Suprapubic skin (tissue), 4 donors: ENCODE data around the gene ABCC8. TPM values are rescaled to one million over a fixed set of nuclear protein-coding genes. Genes with fewer than 3 reads are reported as not detected.

ENCODE experiments used
- DNase-seq, 2 donors: peaks; one replicate each; pipeline ENCODE4 v3.0.0-alpha.2; 2019; ENCODE audit warnings: low spot score in 2 of 2
- H3K27ac ChIP-seq: fragments of 200-600 bp; sonication (generic); one replicate; pipeline ENCODE4 v1.5.1; 2019
- H3K27me3 ChIP-seq: fragments of 200-600 bp; sonication (generic); one replicate; pipeline ENCODE4 v1.5.1; 2019
- H3K36me3 ChIP-seq: fragments of 200-600 bp; sonication (generic); one replicate; pipeline ENCODE4 v1.5.1; 2019
- H3K4me1 ChIP-seq: fragments of 200-600 bp; sonication (generic); one replicate; pipeline ENCODE4 v1.5.1; 2019
- H3K4me3 ChIP-seq: fragments of 200-600 bp; sonication (generic); one replicate; pipeline ENCODE4 v1.5.1; 2019; ENCODE audit warnings: mild to moderate bottlenecking
- H3K9me3 ChIP-seq: fragments of 200-600 bp; sonication (generic); one replicate; pipeline ENCODE4 v1.5.1; 2019
- EP300 ChIP-seq: sonication (generic); formaldehyde crosslinking; IDR thresholded peaks from one replicate; pipeline ENCODE4 v1.6.1; 2017; ENCODE audit warnings: antibody characterized with exemption
- POLR2A ChIP-seq, 2 donors: fragments of 450-650 bp; IDR thresholded peaks; one replicate each; pipeline ENCODE4 v1.6.1; 2017; ENCODE audit warnings: antibody characterized with exemption in 2 of 2, mild to moderate bottlenecking in 2 of 2, moderate library complexity in 2 of 2
- POLR2AphosphoS5 ChIP-seq, 3 donors: sonication (generic); formaldehyde crosslinking; IDR thresholded peaks; one replicate each; pipeline ENCODE4 v1.6.1; 2017; ENCODE audit warnings: antibody characterized with exemption in 3 of 3
- WGBS: methylation state at CpG from one replicate; pipeline ENCODE4 v1.1.5; 2018; 5-methylcytosine and 5-hydroxymethylcytosine counted together
- total RNA-seq, 4 donors: library from RNA; depleted of rRNA; stranded (reverse); fragments of >200 nt; gene quantifications; one replicate each; pipeline ENCODE4 v1.1.0, GENCODE V29; 2016
- TF ChIP-seq, protein P1 (sequence below), 2 donors: fragments of 200-600 bp in 1 of 2; fragments of 450-650 bp in 1 of 2; sonication (generic) in 1 of 2; IDR thresholded peaks; one replicate each; pipeline ENCODE4 v1.5.1; 2016 to 2019; ENCODE audit warnings: antibody characterized with exemption in 2 of 2, mild to moderate bottlenecking in 1 of 2, moderate library complexity in 1 of 2

The ABCC8 gene
- total RNA-seq, 4 donors from 2014 or later, result 0.42 TPM; not detected in 3

DNA sequence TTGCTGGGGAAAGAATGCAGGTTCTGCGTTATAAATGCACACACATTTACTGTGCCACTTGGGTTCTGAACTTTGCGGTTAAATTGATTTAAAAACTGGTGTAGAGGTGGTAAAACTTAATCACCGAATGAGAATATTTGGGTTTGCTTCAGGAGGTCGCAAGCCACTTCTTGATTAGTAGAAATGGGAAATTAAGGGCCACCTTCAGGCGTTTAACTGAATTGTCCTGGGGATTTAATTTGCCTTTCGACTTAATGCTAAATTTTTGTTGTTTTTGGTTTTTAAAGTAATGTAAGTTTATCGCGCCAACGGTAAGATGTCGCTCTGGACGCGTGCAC, 125.5 kb downstream of the ABCC8 start:
- WGBS, result 31% methylated on average over 12 of the region's 12 CpGs
- TF ChIP-seq, protein P1, sequence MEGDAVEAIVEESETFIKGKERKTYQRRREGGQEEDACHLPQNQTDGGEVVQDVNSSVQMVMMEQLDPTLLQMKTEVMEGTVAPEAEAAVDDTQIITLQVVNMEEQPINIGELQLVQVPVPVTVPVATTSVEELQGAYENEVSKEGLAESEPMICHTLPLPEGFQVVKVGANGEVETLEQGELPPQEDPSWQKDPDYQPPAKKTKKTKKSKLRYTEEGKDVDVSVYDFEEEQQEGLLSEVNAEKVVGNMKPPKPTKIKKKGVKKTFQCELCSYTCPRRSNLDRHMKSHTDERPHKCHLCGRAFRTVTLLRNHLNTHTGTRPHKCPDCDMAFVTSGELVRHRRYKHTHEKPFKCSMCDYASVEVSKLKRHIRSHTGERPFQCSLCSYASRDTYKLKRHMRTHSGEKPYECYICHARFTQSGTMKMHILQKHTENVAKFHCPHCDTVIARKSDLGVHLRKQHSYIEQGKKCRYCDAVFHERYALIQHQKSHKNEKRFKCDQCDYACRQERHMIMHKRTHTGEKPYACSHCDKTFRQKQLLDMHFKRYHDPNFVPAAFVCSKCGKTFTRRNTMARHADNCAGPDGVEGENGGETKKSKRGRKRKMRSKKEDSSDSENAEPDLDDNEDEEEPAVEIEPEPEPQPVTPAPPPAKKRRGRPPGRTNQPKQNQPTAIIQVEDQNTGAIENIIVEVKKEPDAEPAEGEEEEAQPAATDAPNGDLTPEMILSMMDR (IDR thresholded peaks at IDR 0.05), result no peak
- TF ChIP-seq EP300 (no peak), POLR2AphosphoS5 (IDR thresholded peaks at IDR 0.05) (no peak), POLR2A (IDR thresholded peaks at IDR 0.05) (no peak)
- Histone ChIP-seq H3K9me3 (no peaks in the 10 kb centered on the region), H3K36me3 (no peaks in the 10 kb centered on the region), H3K27ac (no peak overlapping the region), H3K4me3 (peak overlapping the region; percentile 72), H3K4me1 (peaks cover 24% of the 10 kb centered on the region), H3K27me3 (no peaks in the 10 kb centered on the region)
- no peak for DNase-seq

DNA sequence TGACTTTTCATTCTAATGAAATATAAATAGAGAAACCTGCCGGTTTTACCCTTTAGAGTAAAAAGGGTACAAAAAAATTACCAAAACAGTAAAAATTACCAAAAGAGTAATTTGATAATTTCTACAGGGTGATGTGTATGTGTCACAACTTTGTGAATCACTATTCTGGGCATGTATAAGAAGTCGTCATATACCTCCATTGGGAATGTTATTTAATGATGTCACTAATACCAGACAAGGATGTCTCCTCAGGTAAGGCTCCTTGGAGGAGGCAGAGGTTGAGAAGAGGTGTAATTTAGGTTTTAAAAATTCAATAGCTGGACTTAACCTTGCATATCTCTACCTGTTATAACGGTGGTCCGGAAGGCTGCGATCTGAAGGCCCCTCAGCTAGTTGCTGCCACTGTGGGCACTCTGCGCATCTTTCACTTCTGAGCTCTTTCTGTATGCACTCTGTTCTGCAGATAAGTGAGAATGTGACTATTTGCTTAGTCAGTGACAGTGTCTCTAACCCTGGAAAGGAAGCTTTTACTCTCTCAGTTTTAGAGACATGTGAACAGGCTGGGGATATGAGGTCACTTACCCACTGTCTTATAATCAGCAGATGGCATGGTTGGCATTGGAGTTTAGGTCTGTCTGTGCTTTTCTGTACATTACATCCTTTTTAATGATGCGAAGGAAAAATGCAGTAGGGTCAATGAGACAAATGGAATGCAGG, 126.0 kb downstream of the ABCC8 start:
- 93% methylated on average over 7 of the region's 7 CpGs for WGBS
- no peak for TF ChIP-seq POLR2AphosphoS5 (IDR thresholded peaks at IDR 0.05)
- no peak for TF ChIP-seq POLR2A (IDR thresholded peaks at IDR 0.05)
- TF ChIP-seq EP300, result no peak
- TF ChIP-seq, protein P1 (IDR thresholded peaks at IDR 0.05), result no peak
- Histone ChIP-seq H3K4me3 (no peak overlapping the region), H3K27me3 (no peaks in the 10 kb centered on the region), H3K36me3 (no peaks in the 10 kb centered on the region), H3K4me1 (peaks cover 24% of the 10 kb centered on the region), H3K9me3 (no peaks in the 10 kb centered on the region), H3K27ac (no peak overlapping the region)
- DNase-seq, result no peak

DNA sequence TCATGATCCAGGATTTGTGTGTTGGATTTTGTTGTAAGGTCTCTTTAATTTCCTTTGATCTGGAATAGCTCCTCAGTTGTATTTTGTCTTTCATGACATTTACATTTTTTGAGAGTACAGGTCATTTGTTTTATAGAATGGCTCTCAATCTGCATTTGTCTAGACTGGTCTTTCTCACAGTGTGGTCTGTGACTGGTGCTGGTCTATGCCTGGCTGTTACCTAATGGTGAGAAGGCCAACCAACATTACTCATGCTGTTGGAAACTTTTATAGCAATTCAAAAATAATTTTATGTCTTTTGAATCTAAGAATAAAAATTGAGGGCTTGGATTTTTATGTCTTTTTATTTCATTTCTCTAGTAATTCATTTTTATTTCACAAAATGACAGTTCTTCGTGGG, 129.0 kb downstream of the ABCC8 start:
- TF ChIP-seq EP300 (no peak), POLR2AphosphoS5 (IDR thresholded peaks at IDR 0.05) (no peak), POLR2A (IDR thresholded peaks at IDR 0.05) (no peak)
- TF ChIP-seq, protein P1 (IDR thresholded peaks at IDR 0.05), result no peak
- Histone ChIP-seq H3K27ac (no peak overlapping the region), H3K4me1 (peaks cover 13% of the 10 kb centered on the region), H3K27me3 (no peaks in the 10 kb centered on the region), H3K36me3 (no peaks in the 10 kb centered on the region), H3K9me3 (no peaks in the 10 kb centered on the region), H3K4me3 (no peak overlapping the region)
- WGBS, result 57% methylated on average over 1 of the region's 1 CpG
- DNase-seq, result no peak

DNA sequence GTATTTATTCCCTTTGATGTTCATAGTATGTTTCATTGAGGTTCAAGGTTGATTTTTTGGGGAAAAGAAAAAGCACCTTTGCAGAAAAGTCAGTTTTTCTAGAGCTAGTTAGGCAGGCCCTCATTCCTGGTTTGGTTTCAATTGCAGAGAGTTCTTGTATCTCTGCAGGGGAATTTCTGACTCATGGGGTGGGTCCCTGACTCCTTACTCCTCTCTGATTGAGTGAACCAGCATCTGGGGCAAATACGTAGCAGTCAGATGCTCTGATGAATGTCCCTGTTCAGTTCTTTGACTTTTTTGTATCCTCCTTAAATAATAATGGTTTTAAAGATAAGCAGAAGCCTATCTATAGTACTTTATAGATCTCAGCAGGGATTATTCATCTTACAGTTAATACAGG, 132.7 kb downstream of the ABCC8 start:
- no peak for DNase-seq
- Histone ChIP-seq H3K4me1 (no peaks in the 10 kb centered on the region), H3K36me3 (no peaks in the 10 kb centered on the region), H3K27ac (no peak overlapping the region), H3K27me3 (no peaks in the 10 kb centered on the region), H3K9me3 (no peaks in the 10 kb centered on the region), H3K4me3 (no peak overlapping the region)
- TF ChIP-seq POLR2A (IDR thresholded peaks at IDR 0.05) (no peak), POLR2AphosphoS5 (IDR thresholded peaks at IDR 0.05) (no peak), EP300 (no peak)
- TF ChIP-seq, protein P1 (IDR thresholded peaks at IDR 0.05), result no peak
- 83% methylated on average over 1 of the region's 1 CpG for WGBS

DNA sequence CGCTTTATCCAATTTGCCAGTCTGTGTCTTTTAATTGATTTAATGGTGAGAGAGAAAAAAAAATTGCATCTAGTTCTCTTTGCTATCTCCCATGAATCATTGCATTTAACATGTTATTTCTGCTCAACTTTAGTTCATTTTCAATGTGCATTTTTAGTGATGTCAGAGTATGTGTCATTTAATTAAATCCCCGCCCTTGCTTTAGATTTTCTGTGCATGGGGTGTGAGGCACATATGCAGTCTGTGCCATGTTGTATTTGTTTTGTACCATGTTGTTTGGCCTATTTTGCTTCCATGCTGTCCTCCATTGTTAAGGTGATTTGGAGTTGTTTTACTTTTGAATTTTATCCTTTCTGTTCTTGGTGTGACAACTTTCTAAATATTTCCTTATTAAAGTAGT, 133.4 kb downstream of the ABCC8 start:
- DNase-seq, result no peak
- no peaks in the 10 kb centered on the region for H3K36me3 ChIP-seq
- H3K9me3 ChIP-seq, result no peaks in the 10 kb centered on the region
- no peaks in the 10 kb centered on the region for H3K4me1 ChIP-seq
- TF ChIP-seq POLR2AphosphoS5 (IDR thresholded peaks at IDR 0.05) (no peak), POLR2A (IDR thresholded peaks at IDR 0.05) (no peak), EP300 (no peak)
- TF ChIP-seq, protein P1 (IDR thresholded peaks at IDR 0.05), result no peak
- H3K27ac ChIP-seq, result no peak overlapping the region
- WGBS, result 100% methylated on average over 2 of the region's 2 CpGs
- no peak overlapping the region for H3K4me3 ChIP-seq
- H3K27me3 ChIP-seq, result no peaks in the 10 kb centered on the region

Other genes with a start within 250 kb of the ABCC8 start
- 10 to 100 TPM; 12.7 to 35.1 (median 31.1) TPM for gene NUCB2, start 200.1 kb downstream of the ABCC8 start, total RNA-seq
- 1 to 10 TPM; 4.6 to 7.4 (median 6.3) TPM for gene NCR3LG1, start 125.0 kb downstream of the ABCC8 start, total RNA-seq
- gene KCNJ11, start 88.2 kb downstream of the ABCC8 start, total RNA-seq, result 1 to 10 TPM; 1.7 to 5.1 (median 2.4) TPM
- not detected for gene USH1C, start 67.6 kb upstream of the ABCC8 start, total RNA-seq
- gene OTOG, start 70.4 kb upstream of the ABCC8 start, total RNA-seq, result not detected
- not detected for gene MYOD1, start 242.7 kb upstream of the ABCC8 start, total RNA-seq